Measurements from ENCODE around the gene MGAT3. TPM values are rescaled to one million over a fixed set of nuclear protein-coding genes. Genes with fewer than 3 reads are reported as not detected.

The MGAT3 gene
- total RNA-seq, 1 donor from 2014 or later: 12.8 TPM

Other genes with a start within 250 kb of the MGAT3 start
- gene PDGFB, start 212.0 kb upstream of the MGAT3 start, total RNA-seq (ENCODE audit: unreplicated experiment): 0.44 TPM
- gene RPL3, start 137.4 kb upstream of the MGAT3 start, total RNA-seq (ENCODE audit: unreplicated experiment): 1,061 TPM
- gene SYNGR1, start 107.0 kb upstream of the MGAT3 start, total RNA-seq (ENCODE audit: unreplicated experiment): 49.5 TPM
- 27.5 TPM for gene TAB1, start 57.2 kb upstream of the MGAT3 start, total RNA-seq (ENCODE audit: unreplicated experiment)
- gene MIEF1, start 45.3 kb downstream of the MGAT3 start, total RNA-seq (ENCODE audit: unreplicated experiment): 40.0 TPM
- gene ATF4, start 63.5 kb downstream of the MGAT3 start, total RNA-seq (ENCODE audit: unreplicated experiment): 509 TPM
- gene RPS19BP1, start 75.7 kb downstream of the MGAT3 start, total RNA-seq (ENCODE audit: unreplicated experiment): 59.6 TPM
- 0.12 TPM for gene CACNA1I, start 113.7 kb downstream of the MGAT3 start, total RNA-seq (ENCODE audit: unreplicated experiment)

Measured in glutamatergic neuron (in vitro differentiated cells).